NOMO-1 treated with DMSO at 0.1 percent for 48 hours (cell line): ENCODE measurements around the gene BBS2.

ENCODE experiments used
- DNase-seq: peaks from one replicate; lab custom pipeline; 2025; ENCODE audit not compliant: unreplicated experiment; lab: John Stamatoyannopoulos, UW

BBS2 gene

DNA sequence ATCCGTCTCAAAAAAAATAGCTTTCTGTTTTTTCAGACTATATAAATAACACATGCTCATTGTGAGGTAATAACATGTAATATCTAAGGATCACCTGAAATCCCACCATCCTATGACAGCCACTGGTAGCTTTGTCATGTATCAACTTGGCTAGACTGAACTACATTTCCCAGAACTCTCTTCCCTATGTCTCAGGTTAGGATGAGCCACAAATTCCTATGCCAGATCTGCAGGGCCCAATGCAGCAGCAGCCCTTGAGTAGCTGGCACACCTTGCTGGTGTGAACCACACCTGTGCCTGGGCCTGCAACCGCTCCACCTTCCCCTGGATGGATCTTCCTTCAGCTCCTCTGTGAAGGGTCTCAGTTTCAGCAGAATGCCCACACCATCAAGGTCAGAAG lies 40.4 kb downstream of the BBS2 start:
- DNase-seq, result no peak

DNA sequence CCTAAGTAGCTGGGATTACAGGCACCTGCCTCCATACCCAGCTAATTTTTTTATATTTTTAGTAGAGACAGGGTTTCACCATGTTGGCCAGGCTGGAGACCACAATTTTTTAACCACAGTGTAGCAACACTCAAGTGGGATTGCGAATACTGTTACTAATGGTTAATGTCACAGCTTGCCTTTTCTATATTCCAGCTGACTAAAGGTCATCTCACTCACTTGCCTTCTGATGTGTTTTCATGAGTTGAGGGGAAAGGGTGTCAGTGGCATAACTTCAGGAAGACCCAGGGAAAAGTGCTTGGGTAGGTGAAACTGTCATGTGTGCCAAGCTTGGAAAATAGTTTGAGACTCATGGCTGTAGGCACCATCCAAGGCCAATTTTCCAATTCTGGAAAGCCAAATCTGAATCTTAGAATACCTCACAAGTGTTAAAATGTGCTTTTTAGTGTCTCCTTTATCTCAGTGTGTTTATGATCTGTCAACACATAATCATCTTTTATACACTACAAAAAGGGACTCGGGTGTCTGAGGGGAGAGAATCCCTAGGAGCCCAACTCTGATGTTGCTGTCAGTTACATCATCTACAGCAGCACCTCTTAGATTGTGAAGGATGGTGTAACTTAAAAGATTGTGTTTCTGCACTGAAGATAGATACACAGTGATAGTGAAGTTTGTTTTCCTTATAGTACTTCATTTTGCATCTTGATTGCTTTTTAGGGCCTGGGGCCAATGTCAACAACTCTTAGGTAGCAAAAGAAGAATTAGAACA lies 41.4 kb downstream of the BBS2 start:
- peak; percentile 15 for DNase-seq

DNA sequence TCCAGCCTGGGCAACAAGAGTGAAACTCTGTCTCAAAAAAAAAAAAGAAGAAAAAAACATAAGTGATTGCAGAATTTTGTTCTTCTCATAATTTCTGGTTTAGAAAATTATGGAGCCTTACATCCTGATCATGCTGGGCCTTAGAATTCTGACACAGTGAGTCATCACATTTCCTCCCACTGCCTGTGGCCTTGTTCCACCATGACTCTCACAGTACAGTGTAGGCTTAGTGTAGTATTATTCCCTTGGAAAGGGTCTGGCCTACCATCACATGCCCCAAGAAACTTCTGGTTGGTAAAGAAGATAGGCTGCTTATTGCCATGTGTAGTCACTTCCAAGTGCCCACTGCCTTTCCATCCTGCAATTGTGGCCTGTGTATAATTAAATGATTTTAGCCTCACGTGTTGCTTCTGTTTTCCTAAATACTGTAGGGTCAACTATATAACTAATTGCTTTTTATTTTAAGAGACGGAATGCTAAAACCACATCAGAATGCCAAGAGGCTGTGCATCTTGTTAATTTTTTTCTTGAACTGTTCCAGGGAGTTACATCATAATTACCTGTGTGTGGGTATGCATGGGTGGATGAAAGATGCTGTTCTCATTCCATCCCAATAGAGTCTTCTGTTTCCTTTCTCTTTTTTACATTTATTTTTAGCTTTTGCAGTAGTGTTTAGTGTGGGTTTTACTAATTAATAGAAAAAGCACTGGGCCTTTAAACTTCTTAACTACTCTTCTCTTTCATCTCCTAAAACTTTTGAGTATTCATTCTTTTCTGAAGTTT lies 42.5 kb downstream of the BBS2 start:
- DNase-seq, result peak; percentile 24

DNA sequence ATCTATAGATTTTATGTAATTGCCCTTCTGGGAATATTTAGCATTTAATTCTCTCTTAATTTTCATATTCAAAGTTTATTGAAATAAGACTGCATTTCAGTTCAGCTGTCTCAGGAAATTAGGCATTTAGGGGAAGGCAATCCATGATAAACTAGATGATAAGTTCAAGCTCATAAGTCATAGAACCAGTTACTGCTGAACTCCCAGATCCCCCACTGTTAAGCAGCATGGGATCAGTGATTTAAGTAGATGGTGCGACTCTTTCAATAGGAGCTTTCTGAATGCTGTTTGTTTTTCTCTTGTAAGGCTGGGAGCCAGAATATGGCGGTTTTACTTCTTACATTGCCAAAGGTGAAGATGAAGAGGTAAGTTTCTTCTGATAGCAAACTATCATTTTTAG lies 44.6 kb downstream of the BBS2 start:
- no peak for DNase-seq

DNA sequence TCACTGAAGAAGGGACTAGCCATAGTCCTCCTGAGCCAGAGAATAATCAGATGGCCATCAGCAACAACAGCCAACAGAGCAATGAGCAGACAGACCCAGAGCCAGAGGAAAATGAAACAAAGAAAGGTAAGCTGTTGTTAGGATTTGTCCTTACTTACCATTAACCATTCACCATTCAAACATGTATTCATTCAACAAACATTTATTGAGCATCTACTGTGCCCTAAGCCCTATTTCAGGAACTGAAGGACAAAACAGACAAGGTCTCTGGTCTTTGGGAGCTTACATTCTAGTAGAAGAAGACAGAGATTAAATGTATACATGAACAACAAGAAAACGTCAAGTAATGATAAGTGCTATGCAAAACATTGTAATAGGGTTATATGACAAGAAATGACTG lies 49.2 kb downstream of the BBS2 start:
- no peak for DNase-seq

DNA sequence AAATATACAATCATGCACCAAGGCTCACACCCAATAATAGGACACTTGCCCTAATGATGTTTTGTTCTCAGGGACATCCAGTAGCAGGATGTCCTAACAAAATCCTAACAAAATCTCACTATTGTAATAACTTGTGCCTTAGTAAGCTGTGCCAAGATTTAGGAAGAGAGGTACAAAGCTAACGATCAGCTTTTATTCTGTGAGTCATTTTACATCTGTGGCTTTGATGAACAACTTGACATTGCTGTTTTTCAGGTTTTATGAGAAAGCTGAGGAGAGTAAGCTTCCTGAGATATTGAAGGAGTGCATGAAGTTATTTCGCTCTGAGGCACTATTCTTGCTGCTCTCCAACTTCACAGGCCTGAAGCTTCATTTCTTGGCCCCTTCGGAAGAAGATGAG lies 49.6 kb downstream of the BBS2 start:
- no peak for DNase-seq

DNA sequence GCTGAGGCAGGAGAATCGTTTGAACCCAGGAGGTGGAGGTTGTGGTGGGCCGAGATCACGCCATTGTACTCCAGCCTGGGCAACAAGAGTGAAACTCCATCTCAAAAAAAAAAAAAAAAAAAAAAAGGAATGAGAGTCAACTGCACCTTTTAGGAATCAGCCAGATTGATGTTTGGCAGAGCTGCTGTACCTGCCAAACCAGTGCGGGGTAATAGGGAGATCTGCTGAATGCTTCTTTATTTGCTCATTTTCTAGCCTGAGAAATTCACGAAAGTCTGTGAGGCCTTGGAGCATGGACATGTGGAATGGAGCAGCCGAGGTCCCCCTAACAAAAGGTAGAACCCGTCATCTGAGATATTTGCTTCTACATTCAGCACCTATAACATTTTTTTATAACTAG lies 50.1 kb downstream of the BBS2 start:
- DNase-seq, result no peak

DNA sequence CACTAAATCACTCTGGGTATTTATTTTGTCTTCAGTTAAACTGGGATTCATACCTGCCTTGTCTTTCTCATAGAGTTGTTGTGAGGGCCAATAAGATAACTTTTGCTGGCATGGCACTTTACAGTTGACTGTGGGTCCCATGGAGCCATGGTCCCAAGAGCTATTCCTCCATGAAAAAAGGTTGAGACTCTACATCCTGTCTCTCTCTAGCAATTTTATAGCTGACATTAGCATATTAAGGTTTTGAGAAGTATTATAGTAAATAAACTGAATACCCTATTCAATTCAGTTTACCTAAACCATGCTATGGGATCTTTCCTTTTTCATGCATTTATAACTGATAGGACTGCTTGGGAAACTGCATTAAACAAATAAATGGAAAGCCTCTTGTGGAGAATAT lies 51.0 kb downstream of the BBS2 start:
- DNase-seq, result no peak

DNA sequence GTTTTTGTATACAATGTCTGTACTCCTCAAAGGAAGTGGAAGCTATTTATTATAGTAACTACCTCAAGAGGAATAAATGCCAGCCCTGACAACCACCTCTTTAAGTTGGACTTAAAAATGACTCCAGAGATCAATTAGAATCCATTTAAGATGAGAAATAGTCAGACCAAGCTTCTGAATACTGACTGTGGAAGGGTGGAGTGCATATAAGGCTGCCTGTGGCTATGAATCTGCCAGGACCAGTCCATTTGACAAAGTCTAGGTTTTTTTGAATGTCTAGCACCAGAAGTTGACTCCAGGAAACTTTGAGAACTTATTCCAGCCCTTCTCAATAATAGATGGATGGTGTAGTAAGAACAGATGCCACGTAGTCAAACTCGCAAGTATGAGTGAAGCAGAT lies 53.5 kb downstream of the BBS2 start:
- no peak for DNase-seq

DNA sequence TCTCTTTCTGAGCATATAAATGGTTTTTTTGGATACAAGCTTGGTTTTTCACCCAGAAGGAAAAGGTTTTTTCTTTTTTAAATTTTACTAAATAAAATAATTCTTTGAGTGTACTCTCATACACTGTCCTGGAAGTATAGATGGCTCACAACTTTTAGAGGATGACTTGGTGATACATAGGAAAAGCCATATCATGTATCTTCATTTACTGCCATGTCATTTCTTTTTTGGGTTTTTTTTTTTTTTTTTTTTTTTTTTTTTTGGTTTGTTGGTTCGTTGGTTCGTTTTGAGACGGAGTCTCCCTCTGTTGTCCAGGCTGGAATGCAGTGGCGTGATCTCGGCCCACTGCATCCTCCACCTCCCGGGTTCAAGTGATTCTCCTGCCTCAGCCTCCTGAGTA lies 56.7 kb downstream of the BBS2 start:
- no peak for DNase-seq

DNA sequence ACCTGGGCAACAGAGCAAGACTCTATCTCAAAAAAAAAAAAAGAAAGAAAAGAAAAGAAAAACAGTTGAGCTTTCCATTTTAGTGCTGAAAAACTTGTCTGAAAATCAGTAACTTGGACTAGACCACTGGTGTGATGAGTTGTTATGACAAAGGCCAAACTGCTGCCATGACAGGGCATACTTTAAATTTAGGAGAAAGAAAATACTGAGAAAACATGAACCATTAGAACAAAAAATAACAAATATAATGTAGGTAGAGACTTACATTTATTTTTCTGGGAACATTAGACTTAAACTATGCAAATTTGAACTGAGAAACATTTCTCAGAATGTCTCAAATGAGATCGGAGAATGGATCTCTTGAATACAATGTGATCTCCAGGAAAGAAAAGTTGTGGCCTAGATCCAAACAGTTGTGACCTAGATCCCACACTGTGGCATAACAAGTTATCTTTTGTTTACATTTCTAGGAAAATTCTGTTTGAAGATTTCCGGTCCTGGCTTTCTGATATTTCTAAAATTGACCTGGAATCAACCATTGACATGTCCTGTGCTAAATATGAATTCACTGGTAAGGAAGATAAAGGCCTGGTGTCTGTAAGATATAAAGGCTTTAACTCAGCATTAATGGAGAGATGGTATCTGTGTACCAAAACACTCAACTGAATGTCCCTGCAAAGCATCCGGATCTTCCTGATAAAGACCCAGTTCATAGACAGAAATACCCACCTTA lies 57.6 kb downstream of the BBS2 start:
- DNase-seq, result no peak

DNA sequence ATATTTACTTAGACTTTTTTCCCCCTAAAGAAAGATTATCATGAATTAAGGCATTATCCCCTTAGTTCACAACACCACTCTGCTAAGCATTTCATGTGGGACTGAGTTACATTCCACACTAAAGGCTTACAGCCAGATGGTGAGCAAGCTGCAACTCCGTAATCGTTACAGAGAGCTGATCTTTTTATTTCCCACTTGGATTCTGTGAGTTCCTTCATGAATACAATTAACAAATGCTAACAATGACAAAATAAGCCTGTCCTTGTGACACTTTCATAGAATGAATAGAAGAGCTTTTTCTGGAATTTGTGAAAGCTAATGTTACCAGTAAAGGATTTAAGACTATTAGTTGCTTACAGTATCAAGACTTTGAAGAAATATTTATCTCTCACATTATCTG lies 59.7 kb downstream of the BBS2 start:
- no peak for DNase-seq

DNA sequence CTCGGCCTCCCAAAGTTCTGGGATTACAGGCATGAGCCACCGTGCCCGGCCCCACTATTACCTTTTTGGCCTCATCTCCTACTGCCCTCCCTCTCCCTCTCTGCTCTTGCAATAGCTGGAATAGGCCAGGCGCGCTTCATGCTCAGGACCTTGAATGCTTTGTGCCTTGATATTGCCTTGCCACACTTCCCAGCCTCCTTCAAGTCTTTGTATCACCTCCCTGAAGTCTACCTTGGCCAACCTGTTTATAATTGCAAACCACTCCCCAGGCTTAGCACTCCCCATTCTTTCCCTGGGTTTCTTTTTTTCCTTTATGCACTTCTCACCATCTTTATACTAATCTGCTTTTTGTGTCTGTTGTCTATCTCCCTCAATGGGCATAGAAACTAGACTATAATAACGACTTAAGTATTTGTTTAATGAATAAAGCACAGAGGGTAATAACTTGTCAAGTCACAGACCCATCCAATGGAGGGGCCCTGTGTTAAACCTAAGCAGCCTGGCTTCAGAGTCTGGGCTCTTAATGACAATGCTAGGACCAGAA lies 61.8 kb downstream of the BBS2 start:
- no peak for DNase-seq

DNA sequence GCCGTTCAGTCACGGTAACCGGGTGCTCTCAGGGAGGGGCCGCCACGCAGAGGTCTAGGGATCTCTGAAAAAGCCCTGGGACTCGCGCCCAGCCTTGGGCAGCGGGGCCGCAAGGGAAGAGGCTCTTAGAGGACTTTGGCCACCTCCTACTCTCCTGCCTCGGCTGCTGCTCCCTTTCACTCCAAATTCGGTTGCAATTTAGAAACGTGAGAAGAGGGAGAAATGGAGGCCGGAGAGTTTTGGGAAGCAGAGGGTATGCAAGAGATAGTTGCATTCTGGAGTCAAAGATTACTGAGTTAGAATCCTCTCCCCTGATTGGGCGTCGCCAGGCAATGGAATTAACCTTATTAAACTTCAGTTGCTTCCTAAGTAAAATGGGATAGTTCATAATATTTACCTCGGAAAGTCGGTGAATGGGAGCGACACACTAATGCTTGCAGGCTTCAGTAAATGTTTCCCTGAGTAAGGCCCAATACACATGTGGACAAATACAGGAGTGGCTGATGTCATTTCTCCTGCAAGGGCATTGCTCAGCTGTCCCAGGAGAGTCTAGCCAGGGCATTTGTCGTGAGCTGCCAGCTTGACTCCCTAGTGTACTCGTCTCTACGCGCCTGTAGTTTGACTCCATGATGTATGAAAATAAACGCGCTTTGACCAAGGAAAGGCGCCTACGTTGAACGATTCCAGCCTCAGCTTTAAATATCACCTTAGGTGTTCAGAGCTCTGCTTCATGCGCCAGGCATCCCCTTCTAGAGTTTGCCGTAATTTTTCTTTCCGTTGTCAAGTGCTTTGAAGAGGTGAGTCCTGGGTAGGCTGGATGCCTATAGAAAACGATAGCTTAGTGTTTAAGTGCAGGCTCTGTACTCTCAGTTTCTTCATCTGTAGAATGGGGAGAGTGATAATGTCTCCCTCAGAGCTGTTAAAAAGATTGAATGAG lies 67.8 kb downstream of the BBS2 start:
- DNase-seq, result peak; percentile 67

DNA sequence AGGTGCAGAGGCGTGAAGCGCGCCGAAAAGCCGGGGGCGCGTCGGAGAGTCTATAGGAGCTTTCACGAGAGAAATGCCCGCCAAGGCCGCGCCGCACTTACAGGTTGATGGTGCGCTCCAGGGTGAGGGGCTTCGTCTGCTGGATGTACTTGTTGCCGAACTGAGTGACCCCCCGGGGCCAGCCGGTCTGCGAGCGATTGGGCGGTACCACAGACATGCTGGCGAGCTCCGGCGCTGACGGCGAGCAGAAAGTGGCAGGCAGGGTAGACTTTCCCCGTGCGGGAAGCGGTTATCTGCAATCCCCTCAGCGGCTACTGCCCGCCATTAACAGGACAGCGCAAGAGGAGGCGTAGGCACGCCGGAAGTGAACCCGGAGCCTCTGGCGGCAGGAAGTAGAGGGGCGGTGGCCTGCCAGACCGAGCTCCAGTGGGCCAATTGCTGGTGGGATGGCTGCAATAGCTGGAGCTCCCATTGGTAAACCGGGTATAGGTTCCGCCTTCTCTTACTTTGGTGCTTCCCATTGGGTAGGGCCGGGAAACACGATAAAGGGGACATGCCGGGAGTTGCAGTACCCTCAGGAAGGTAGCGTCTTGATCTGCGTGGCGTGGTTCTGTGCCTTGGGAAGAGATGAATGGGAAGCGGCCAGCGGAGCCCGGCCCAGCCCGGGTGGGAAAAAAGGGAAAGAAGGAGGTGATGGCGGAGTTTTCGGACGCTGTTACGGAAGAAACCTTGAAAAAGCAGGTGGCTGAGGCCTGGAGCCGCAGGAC lies 68.7 kb downstream of the BBS2 start, which contains the start of the genes NUDT21 and OGFOD1:
Gene NUDT21 (minus strand): TSS at position 347 of the 767 bp plus-strand sequence. CDS start 130 bp downstream, at position 217.
Gene OGFOD1 (plus strand): TSS at position 569 of the 767 bp plus-strand sequence. CDS start 59 bp downstream, at position 628.
- peak; percentile 99 for DNase-seq

DNA sequence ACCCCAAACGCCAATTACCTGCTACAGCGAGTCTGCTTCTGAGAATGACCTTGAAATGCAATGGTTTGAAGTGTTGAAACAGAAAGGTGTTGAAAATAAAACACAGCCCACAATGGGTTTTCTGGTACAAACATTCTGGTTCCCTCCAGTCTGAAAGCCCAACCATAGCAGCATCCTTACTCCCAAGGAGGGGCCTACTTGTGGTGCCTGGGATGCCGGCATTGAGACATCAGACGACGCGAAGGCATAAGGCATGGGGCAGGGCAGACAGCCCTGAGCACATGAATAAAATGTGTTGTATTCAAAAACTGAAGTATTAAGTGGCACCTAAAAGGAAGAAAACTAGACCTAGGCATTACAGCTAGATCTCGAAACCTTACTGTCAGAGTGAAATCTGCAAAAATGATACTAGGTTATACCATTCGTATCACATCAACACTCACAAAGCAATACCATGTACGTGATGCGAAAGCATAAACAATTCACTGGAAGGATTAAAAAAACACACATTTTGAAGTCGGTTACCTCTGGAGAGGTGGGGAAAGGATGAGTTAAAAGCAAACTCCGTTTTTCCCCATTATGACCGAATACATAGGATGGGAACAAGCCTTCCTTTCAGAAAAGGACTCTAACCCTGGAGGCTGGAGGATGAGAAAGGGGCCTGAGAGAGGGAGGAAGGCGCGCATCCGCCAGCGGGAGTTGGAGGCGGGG lies 69.4 kb downstream of the BBS2 start:
- no peak for DNase-seq

DNA sequence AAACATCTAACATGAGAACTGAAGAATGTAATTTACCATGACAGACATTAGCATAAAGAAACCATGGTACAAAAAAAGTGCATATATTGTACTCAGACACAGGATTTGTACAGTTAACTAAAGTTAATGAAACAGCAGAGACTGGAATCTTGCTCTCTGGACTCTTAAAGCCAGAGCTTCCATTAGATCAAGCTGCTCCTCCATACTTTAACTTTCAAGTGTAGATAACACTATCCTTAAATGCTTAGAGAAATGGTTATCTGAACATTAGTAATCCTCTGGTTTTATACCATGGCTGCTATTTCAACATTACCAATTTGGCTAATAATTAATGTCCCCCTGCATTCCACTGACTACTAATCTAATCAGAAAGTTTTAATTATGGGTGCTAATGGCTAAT lies 71.8 kb downstream of the BBS2 start:
- DNase-seq, result no peak

DNA sequence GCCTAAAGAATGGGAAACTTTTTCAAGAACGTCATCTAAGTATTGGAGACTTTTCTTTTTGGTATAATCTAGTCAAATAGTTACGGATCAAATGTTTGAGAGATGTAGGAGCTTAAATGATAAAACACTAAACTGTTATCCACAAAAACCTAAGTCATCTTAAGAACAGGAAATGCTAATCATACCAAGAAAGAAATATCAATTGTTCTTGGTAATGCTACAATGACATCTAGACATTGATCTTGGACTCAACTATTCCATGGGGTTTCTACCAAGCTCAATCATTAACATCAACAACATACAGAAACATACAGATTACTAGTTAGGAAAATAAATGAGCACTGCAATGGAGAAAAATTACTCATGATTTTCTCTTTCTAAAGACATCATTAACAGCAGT lies 72.5 kb downstream of the BBS2 start:
- no peak for DNase-seq

DNA sequence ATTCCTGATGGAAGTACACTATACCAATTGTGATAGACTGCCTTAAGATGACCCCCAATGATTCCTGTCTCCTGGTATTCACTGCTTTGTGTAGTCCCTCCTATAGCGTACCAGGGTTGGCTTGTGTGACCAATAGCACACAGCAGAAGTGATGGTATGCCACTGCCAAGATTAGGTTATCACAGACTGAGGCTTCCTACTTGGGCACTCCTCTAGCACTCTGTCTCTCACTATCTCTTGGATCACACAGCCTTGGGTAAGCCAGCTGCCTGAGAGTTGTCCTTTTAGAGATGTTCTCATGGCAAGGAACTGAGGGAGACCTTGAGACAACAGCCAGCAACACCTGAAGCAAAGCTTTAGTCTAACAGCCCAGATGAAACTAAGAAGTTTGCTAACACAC lies 81.8 kb downstream of the BBS2 start:
- no peak for DNase-seq
